ENCODE data around the gene RIT2.

Gene RIT2

GRCh38 chr18:42736074-42736473 lies 379.4 kb downstream of the RIT2 start:
- Histone ChIP-seq H2AFZ (ENCODE audit: low read depth) (no peak overlapping the region), H3K4me2 (no peak overlapping the region), H3K36me3 (ENCODE audit: insufficient read depth) (no peaks in the 10 kb centered on the region), H4K20me1 (ENCODE audit: insufficient read depth) (no peaks in the 10 kb centered on the region), H3K4me3 (IDR thresholded peaks at IDR 0.05; ENCODE audit: insufficient read depth, low read depth, low read length) (no peak overlapping the region), H3K27me3 (ENCODE audit: insufficient read depth, low read depth) (no peaks in the 10 kb centered on the region), H3K79me2 (ENCODE audit: insufficient read depth, low read depth) (no peaks in the 10 kb centered on the region), H3K4me1 (ENCODE audit: low read depth, poor library complexity, severe bottlenecking) (no peaks in the 10 kb centered on the region), H3K9ac (no peak overlapping the region), H3K27ac (no peak overlapping the region)
- TF ChIP-seq CTCF (conservative IDR thresholded peaks at IDR 0.05; ENCODE audit: low read depth, low read length) = no peak

- H3K4me2 ChIP-seq = no peak overlapping the region
- no peaks in the 10 kb centered on the region for H3K36me3 ChIP-seq (ENCODE audit: insufficient read depth)
- no peak for TF ChIP-seq CTCF (conservative IDR thresholded peaks at IDR 0.05; ENCODE audit: low read depth, low read length)
- H3K27me3 ChIP-seq (ENCODE audit: insufficient read depth, low read depth) = no peaks in the 10 kb centered on the region
- no peak overlapping the region for H2AFZ ChIP-seq (ENCODE audit: low read depth)
- no peaks in the 10 kb centered on the region for H4K20me1 ChIP-seq (ENCODE audit: insufficient read depth)
- no peak overlapping the region for H3K9ac ChIP-seq
- no peaks in the 10 kb centered on the region for H3K4me1 ChIP-seq (ENCODE audit: low read depth, poor library complexity, severe bottlenecking)
- H3K4me3 ChIP-seq (IDR thresholded peaks at IDR 0.05; ENCODE audit: insufficient read depth, low read depth, low read length) = no peak overlapping the region
- no peak overlapping the region for H3K27ac ChIP-seq
- H3K79me2 ChIP-seq (ENCODE audit: insufficient read depth, low read depth) = no peaks in the 10 kb centered on the region
Measured at GRCh38 chr18:42734520-42734919, 381.0 kb downstream of the RIT2 start.

- H3K36me3 ChIP-seq (ENCODE audit: insufficient read depth) = no peaks in the 10 kb centered on the region
Measured at GRCh38 chr18:42730272-42730671, 385.2 kb downstream of the RIT2 start.

GRCh38 chr18:42719221-42719620 lies 396.3 kb downstream of the RIT2 start:
- no peak overlapping the region for H3K4me2 ChIP-seq
- no peaks in the 10 kb centered on the region for H4K20me1 ChIP-seq (ENCODE audit: insufficient read depth)
- no peaks in the 10 kb centered on the region for H3K4me1 ChIP-seq (ENCODE audit: low read depth, poor library complexity, severe bottlenecking)
- H3K27ac ChIP-seq = no peak overlapping the region
- no peak for TF ChIP-seq CTCF (conservative IDR thresholded peaks at IDR 0.05; ENCODE audit: low read depth, low read length)
- H3K36me3 ChIP-seq (ENCODE audit: insufficient read depth) = no peaks in the 10 kb centered on the region
- no peak overlapping the region for H3K4me3 ChIP-seq (IDR thresholded peaks at IDR 0.05; ENCODE audit: insufficient read depth, low read depth, low read length)
- no peaks in the 10 kb centered on the region for H3K27me3 ChIP-seq (ENCODE audit: insufficient read depth, low read depth)
- no peaks in the 10 kb centered on the region for H3K79me2 ChIP-seq (ENCODE audit: insufficient read depth, low read depth)
- H2AFZ ChIP-seq (ENCODE audit: low read depth) = no peak overlapping the region
- H3K9ac ChIP-seq = no peak overlapping the region

More at GRCh38 chr18:42730272-42730671, 385.2 kb downstream of the RIT2 start:
- no peaks in the 10 kb centered on the region for H4K20me1 ChIP-seq (ENCODE audit: insufficient read depth)
- TF ChIP-seq CTCF (conservative IDR thresholded peaks at IDR 0.05; ENCODE audit: low read depth, low read length) = no peak
- H3K4me1 ChIP-seq (ENCODE audit: low read depth, poor library complexity, severe bottlenecking) = no peaks in the 10 kb centered on the region
- H3K4me3 ChIP-seq (IDR thresholded peaks at IDR 0.05; ENCODE audit: insufficient read depth, low read depth, low read length) = no peak overlapping the region
- H2AFZ ChIP-seq (ENCODE audit: low read depth) = no peak overlapping the region
- H3K27ac ChIP-seq = no peak overlapping the region
- no peak overlapping the region for H3K9ac ChIP-seq
- H3K4me2 ChIP-seq = no peak overlapping the region
- no peaks in the 10 kb centered on the region for H3K79me2 ChIP-seq (ENCODE audit: insufficient read depth, low read depth)
- H3K27me3 ChIP-seq (ENCODE audit: insufficient read depth, low read depth) = no peaks in the 10 kb centered on the region

Measured in KMS-11 (cell line).